GM12872 (cell line): ENCODE measurements around the gene OTX2.

Experiments used
- CTCF ChIP-seq: IDR thresholded peaks from 3 replicates; pipeline ENCODE4 v1.5.1; 2011; ENCODE audit warnings: low read depth, mild to moderate bottlenecking, low read length, moderate library complexity; ENCODE audit not compliant: insufficient read depth

The OTX2 gene

GRCh38 chr14:56806760-56807159, 3.5 kb downstream of the OTX2 start:
- no peak for TF ChIP-seq CTCF

GRCh38 chr14:56805992-56806727, 4.1 kb downstream of the OTX2 start:
- no peak for TF ChIP-seq CTCF

GRCh38 chr14:56805201-56805991, 4.9 kb downstream of the OTX2 start:
- TF ChIP-seq CTCF: no peak

DNA sequence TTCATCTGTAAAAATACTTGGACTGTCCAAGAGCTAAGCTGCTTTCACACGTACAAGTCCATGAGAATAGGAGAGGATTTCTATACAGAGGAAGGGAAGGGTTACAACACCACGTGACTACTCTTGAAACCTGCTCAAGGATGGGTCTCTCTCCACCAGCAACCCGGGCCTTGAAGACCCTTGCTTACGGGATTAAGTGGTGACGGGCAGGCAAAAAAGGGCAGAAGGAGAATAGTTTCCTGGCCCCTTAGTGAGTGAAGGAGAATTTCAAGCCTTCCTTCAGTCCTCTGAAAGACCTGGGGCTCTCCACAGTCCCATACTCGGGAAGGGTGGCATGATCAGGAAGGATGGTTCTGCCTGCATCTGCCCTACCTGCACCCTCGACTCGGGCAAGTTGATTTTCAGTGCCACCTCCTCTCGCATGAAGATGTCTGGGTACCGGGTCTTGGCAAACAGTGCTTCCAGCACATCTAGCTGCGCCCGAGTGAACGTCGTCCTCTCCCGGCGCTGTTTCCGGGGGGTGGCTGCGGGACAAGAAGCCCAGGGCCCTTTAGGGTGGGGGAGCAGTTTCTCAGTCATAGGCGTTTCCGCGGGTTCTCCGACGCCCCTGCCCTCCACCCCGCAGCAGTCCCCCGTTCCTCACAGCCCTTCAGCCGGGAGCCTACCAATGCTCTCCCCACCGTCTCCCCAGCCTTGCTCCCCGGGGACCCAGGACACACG, 6.3 kb downstream of the OTX2 start:
- TF ChIP-seq CTCF: no peak

DNA sequence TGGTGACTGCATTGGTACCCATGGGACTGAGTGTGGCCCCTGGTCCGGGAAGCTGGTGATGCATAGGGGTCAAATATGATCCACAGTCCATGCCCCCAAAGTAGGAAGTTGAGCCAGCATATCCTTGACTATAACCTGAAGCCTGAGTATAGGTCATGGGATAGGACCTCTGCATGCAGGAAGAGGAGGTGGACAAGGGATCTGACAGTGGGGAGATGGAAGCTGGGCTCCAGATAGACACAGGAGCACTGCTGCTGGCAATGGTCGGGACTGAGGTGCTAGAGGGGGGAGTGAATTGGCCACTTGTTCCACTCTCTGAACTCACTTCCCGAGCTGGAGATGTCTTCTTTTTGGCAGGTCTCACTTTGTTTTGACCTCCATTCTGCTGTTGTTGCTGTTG, 8.4 kb downstream of the OTX2 start:
- no peak for TF ChIP-seq CTCF

DNA sequence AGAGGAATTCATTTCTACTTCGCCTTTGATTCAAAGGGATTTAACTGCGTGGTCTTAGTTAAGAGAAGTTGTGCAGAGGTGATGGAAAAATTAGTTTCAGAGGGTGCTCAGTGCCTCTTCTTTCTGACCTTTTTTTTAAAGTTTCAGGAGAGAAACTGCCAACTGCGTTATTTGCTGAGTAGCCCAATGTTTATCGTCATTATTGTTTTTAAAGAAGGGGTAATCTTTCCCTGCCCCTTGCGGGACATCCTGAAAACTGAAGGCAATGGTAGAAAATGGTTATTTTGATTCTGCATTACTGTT, 11.0 kb downstream of the OTX2 start:
- TF ChIP-seq CTCF: no peak
